OCI-LY1 (cell line): Measurements from ENCODE around the gene CPT1B.

ENCODE experiments used
- H2AFZ ChIP-seq: fragments of 200-600 bp; sonication (generic), shearing (Covaris generic); 2 replicates; pipeline ENCODE4 v1.6.0; 2014; ENCODE audit warnings: antibody characterized with exemption, mild to moderate bottlenecking, low read length
- H3F3A ChIP-seq: fragments of 200-600 bp; sonication (generic), shearing (Covaris generic); 2 replicates; pipeline ENCODE4 v1.6.0; 2014; ENCODE audit warnings: mild to moderate bottlenecking, antibody characterized with exemption, low read length, moderate library complexity; ENCODE audit not compliant: insufficient read depth
- H3K27ac ChIP-seq: fragments of 200-600 bp; sonication (generic); 2 replicates; pipeline ENCODE4 v1.5.1; 2014; ENCODE audit warnings: low read length, mixed run types, mild to moderate bottlenecking, low read depth; ENCODE audit not compliant: poor library complexity, severe bottlenecking
- H3K27me3 ChIP-seq: fragments of 200-600 bp; sonication (generic); 2 replicates; pipeline ENCODE4 v1.6.0; 2014; ENCODE audit warnings: antibody characterized with exemption, mild to moderate bottlenecking, low read length, moderate library complexity; ENCODE audit not compliant: insufficient read depth
- H3K36me3 ChIP-seq: fragments of 200-600 bp; sonication (generic); 2 replicates; pipeline ENCODE4 v1.6.1; 2014; ENCODE audit warnings: mild to moderate bottlenecking, antibody characterized with exemption, low read length, moderate library complexity, mixed read lengths; ENCODE audit not compliant: insufficient read depth
- H3K4me1 ChIP-seq: fragments of 200-600 bp; sonication (generic); 2 replicates; pipeline ENCODE4 v1.5.1; 2014; ENCODE audit warnings: mild to moderate bottlenecking, low read length, moderate library complexity; ENCODE audit not compliant: insufficient read depth, severe bottlenecking
- H3K4me2 ChIP-seq: fragments of 200-600 bp; sonication (generic), shearing (Covaris generic); 2 replicates; pipeline ENCODE4 v1.6.1; 2014; ENCODE audit warnings: low read length
- H3K4me3 ChIP-seq: fragments of 200-600 bp; sonication (generic); 2 replicates; pipeline ENCODE4 v1.5.1; 2014; ENCODE audit warnings: low read length, low read depth, mild to moderate bottlenecking, mixed read lengths; ENCODE audit not compliant: poor library complexity, severe bottlenecking
- H3K79me2 ChIP-seq: fragments of 200-600 bp; shearing (Covaris generic); 2 replicates; pipeline ENCODE4 v1.6.1; 2016; ENCODE audit warnings: mixed run types, low read length, mixed read lengths; ENCODE audit not compliant: insufficient read depth
- H3K9ac ChIP-seq: fragments of 200-600 bp; sonication (generic), shearing (Covaris generic); 2 replicates; pipeline ENCODE4 v1.6.1; 2014; ENCODE audit warnings: mild to moderate bottlenecking, low read length, mixed read lengths
- H3K9me2 ChIP-seq: fragments of 200-600 bp; sonication (generic), shearing (Covaris generic); 2 replicates; pipeline ENCODE4 v1.6.1; 2014; ENCODE audit warnings: low read depth, mild to moderate bottlenecking, low read length, mixed read lengths
- H3K9me3 ChIP-seq: fragments of 200-600 bp; shearing (Covaris generic); 2 replicates; pipeline ENCODE4 v1.6.1; 2014; ENCODE audit warnings: low read length, mixed read lengths
- H4K20me1 ChIP-seq: fragments of 200-600 bp; sonication (generic), shearing (Covaris generic); 2 replicates; pipeline ENCODE4 v1.6.0; 2016; ENCODE audit warnings: mild to moderate bottlenecking, low read length; ENCODE audit not compliant: insufficient read depth
- EZH2 ChIP-seq: fragments of 200-600 bp; sonication (generic), shearing (Covaris generic); IDR thresholded peaks from 2 replicates; pipeline ENCODE4 v1.8.0; 2017; ENCODE audit warnings: borderline replicate concordance, mixed run types, mild to moderate bottlenecking, antibody characterized with exemption, low read length, moderate library complexity, mixed read lengths
- TF ChIP-seq, protein P1 (sequence below): fragments of 200-600 bp; sonication (generic), shearing (Covaris generic); IDR thresholded peaks from 2 replicates; pipeline ENCODE4 v1.5.1; 2017; ENCODE audit warnings: mild to moderate bottlenecking, antibody characterized with exemption, low read length, moderate library complexity, mixed read lengths

CPT1B gene

DNA sequence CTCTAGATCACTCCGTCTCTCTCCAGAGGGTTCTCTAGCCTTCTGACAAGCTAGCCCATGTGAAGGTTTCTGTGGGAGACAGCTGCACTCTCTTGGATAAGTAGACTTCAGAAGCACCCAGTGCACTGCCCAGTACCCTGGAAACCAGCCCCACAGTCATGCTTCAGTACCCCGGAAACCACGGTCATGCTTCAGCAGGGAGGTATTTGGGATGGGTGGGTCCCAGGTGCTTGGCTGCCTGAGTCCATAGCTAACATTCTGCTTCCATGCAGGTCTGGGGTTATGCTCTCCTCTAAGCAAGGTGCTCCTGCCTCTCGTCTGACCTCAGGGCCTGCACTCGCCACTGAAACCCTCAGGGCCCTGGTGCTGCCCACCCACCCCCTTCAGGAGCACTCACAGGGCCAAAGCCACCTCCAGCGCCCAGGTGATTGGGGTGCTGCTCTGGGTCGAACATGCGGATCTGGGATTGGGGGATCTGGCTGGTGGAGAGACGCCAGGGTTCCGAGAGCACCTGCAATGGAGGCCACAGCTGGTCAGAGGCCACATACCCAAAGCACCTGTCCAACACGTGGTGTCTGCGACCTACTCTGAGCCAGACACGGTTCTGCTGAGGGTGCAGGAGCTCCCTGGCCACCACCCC is 8.2 kb downstream of the CPT1B start:
- Histone ChIP-seq H3K36me3 (peaks cover 72% of the 10 kb centered on the region), H3F3A (no peaks in the 10 kb centered on the region), H3K9me3 (no peaks in the 10 kb centered on the region), H3K4me3 (no peak overlapping the region), H3K4me2 (no peak overlapping the region), H3K4me1 (peaks cover 7% of the 10 kb centered on the region), H4K20me1 (no peaks in the 10 kb centered on the region), H3K79me2 (no peaks in the 10 kb centered on the region), H3K27ac (no peak overlapping the region), H2AFZ (no peak overlapping the region), H3K9ac (no peak overlapping the region), H3K9me2 (no peaks in the 10 kb centered on the region), H3K27me3 (no peaks in the 10 kb centered on the region)
- TF ChIP-seq, protein P1, sequence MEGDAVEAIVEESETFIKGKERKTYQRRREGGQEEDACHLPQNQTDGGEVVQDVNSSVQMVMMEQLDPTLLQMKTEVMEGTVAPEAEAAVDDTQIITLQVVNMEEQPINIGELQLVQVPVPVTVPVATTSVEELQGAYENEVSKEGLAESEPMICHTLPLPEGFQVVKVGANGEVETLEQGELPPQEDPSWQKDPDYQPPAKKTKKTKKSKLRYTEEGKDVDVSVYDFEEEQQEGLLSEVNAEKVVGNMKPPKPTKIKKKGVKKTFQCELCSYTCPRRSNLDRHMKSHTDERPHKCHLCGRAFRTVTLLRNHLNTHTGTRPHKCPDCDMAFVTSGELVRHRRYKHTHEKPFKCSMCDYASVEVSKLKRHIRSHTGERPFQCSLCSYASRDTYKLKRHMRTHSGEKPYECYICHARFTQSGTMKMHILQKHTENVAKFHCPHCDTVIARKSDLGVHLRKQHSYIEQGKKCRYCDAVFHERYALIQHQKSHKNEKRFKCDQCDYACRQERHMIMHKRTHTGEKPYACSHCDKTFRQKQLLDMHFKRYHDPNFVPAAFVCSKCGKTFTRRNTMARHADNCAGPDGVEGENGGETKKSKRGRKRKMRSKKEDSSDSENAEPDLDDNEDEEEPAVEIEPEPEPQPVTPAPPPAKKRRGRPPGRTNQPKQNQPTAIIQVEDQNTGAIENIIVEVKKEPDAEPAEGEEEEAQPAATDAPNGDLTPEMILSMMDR = no peak
- no peak for TF ChIP-seq EZH2

DNA sequence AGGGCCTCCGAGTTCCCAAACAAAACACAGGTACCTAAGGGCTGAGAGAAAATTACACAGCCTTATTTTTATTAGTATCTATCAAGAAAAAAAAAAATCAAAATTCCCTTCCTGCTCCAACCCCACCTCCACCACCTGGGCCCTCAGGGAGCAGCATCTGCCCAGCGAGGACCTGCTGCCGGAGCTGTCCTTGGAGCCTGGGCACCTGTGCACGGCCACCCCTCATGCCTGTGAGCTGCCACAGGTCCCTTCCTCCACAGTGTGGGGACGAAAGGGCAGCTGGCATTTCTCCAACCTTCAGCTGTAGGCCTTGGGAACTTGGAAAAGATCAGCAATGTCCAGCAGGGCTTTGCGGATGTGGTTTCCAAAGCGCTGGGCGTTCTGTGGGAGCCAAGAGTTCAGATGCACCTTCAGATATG is 9.2 kb downstream of the CPT1B start:
- Histone ChIP-seq H3K4me3 (no peak overlapping the region), H3F3A (no peaks in the 10 kb centered on the region), H3K79me2 (no peaks in the 10 kb centered on the region), H3K27me3 (no peaks in the 10 kb centered on the region), H3K4me1 (peaks cover 7% of the 10 kb centered on the region), H3K27ac (no peak overlapping the region), H3K9ac (no peak overlapping the region), H2AFZ (no peak overlapping the region), H3K36me3 (peaks cover 66% of the 10 kb centered on the region), H4K20me1 (no peaks in the 10 kb centered on the region), H3K9me3 (no peaks in the 10 kb centered on the region), H3K9me2 (no peaks in the 10 kb centered on the region), H3K4me2 (no peak overlapping the region)
- TF ChIP-seq, protein P1 = no peak
- no peak for TF ChIP-seq EZH2

DNA sequence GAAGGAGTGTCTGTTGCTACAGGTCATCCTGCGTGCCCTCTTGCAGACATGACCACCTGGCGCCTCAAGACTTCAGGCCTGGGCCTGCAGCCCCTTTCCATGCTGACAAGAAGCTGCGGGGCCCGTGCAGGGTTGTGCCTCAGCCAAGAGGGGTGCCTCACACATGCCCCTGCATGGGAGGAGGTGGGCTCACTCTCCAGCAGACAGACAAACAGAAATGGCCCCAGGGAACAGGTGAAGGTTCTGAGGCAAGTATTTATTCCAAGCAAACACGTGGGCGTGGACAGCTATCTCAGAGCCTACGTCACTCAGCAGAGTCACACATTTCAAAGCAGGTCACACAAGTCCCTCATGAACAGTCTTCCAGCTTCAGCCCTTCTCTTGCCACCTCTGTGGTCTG is 9.6 kb downstream of the CPT1B start:
- H3K27me3 ChIP-seq = no peaks in the 10 kb centered on the region
- no peak overlapping the region for H3K4me3 ChIP-seq
- no peak overlapping the region for H3K9ac ChIP-seq
- H3K9me3 ChIP-seq = no peaks in the 10 kb centered on the region
- H3F3A ChIP-seq = no peaks in the 10 kb centered on the region
- TF ChIP-seq, protein P1 = no peak
- no peak for TF ChIP-seq EZH2
- H3K36me3 ChIP-seq = peaks cover 62% of the 10 kb centered on the region
- H2AFZ ChIP-seq = no peak overlapping the region
- H3K27ac ChIP-seq = no peak overlapping the region
- no peaks in the 10 kb centered on the region for H3K79me2 ChIP-seq
- peaks cover 7% of the 10 kb centered on the region for H3K4me1 ChIP-seq
- H4K20me1 ChIP-seq = no peaks in the 10 kb centered on the region
- no peak overlapping the region for H3K4me2 ChIP-seq
- no peaks in the 10 kb centered on the region for H3K9me2 ChIP-seq
